ENCODE measurements around the gene CABP4.

CABP4 gene

DNA sequence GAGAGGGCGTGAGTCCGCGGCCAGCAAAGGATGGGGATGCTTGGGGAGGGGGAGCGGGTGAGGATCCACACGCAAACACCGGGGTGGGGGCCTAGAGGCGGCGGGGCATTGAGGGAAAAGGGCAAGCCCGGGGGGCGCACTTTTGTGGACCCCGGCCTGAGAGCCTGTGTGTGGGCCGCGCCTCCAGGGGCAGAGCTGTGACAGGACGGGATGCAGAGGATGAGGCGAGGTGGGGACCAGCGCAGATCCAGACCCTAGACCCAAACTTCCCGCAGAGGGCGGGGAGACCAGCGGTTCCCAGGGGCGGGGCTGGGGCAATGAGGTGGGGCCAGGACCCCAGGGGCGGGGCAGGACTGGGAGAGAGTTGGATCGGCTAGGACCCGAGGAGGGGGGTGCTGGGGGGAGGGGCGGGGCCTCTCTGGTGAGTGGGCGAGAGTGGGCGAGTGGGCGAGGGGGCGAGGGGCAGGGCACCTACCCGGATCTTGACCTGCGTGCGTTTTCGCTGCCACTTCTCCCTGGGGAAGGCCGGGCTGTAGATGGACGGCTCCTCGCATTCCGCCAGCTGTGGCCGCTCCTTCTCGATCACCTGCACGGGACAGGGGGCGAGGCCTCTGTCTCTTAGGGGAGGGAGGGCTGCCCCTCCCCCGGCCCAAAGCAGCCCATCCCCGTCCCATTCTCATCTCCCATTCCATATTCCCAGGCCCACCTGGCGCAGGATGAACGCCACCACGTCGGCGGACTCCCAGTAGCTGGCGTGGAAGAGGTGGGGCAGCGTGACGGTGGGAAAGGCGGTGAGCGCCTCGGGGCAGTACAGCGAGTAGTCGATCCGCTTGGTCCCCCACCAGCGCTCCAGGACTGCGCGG is 39.4 kb downstream of the CABP4 start:
- no peaks in the 10 kb centered on the region for H3K27me3 Mint-ChIP-seq
- H3K4me3 Mint-ChIP-seq = no peak overlapping the region
- ATAC-seq (ENCODE audit: low read depth) (no peak), DNase-seq (ENCODE audit: low spot score in 2 of 2) (no peak)
- H3K9me3 Mint-ChIP-seq = no peaks in the 10 kb centered on the region
- peaks cover 21% of the 10 kb centered on the region for H3K36me3 Mint-ChIP-seq
- no peak overlapping the region for H3K27ac Mint-ChIP-seq
- H3K4me1 Mint-ChIP-seq = peaks cover 8% of the 10 kb centered on the region

DNA sequence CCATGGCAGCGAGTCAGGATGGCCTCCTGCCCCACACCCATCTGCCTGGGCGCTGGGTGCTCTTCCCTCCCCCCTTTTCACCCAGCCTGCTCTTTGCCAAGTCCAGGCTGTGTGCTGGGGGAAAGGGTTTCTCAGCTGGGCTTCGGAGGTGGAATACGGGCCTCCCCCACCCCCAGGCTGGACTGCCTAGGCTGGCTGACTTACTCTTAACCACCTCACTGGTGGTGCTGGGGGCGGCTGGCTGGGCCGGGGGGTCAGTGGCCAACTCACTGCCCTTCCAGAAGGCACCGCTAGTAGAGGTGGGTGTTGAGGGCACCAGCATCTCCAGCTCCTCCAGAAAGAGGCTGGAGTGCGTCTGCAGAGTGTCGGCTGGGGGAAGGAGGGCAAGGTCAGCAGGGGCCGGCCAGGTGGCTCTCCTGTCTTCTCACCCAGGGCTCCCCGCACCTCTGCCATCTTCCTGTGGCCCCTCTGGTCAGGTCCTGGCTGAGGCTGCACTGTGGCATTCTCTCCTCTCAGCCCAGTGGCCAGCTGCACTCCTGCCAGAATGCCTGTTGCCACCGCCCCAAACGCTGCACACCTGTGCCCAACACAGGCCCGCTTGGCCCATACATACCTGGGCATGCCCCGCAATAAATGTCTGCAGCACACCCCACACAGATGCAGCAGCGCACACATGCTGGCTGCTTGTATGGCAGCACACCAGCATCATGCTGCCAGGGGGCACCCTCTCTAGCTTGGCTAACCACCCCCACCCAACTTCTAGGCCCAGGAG is 40.3 kb downstream of the CABP4 start:
- ATAC-seq (ENCODE audit: low read depth) (no peak), DNase-seq (ENCODE audit: low spot score in 2 of 2) (no peak)
- Mint-ChIP-seq H3K27ac (no peak overlapping the region), H3K4me1 (peaks cover 5% of the 10 kb centered on the region), H3K27me3 (no peaks in the 10 kb centered on the region), H3K9me3 (no peaks in the 10 kb centered on the region), H3K4me3 (no peak overlapping the region), H3K36me3 (peaks cover 18% of the 10 kb centered on the region)

DNA sequence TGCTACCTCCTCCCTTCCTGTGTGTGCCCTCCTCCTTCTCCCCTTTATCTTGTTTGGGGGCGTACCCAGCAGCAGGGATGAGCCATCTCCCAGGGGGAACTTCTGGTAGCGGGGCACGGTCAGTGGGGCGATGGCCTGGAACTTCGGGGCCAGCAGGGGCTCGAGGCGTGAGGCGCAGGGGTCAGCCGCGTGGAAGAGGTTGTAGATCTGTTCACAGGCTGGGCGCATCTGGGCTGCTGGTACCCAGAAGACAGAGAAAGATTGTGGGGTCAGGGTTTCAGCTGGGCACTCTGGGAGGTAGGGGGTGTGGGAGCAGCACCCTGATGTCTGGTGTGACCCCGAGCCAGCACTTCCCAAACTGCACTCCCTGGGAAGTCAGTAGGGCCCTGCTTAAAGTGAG is 41.0 kb downstream of the CABP4 start:
- no peak for ATAC-seq (ENCODE audit: low read depth)
- no peaks in the 10 kb centered on the region for H3K9me3 Mint-ChIP-seq
- H3K27me3 Mint-ChIP-seq = no peaks in the 10 kb centered on the region
- H3K4me3 Mint-ChIP-seq = no peak overlapping the region
- H3K27ac Mint-ChIP-seq = no peak overlapping the region
- peaks cover 22% of the 10 kb centered on the region for H3K36me3 Mint-ChIP-seq
- no peak for DNase-seq (ENCODE audit: low spot score in 2 of 2)
- H3K4me1 Mint-ChIP-seq = peaks cover 5% of the 10 kb centered on the region

DNA sequence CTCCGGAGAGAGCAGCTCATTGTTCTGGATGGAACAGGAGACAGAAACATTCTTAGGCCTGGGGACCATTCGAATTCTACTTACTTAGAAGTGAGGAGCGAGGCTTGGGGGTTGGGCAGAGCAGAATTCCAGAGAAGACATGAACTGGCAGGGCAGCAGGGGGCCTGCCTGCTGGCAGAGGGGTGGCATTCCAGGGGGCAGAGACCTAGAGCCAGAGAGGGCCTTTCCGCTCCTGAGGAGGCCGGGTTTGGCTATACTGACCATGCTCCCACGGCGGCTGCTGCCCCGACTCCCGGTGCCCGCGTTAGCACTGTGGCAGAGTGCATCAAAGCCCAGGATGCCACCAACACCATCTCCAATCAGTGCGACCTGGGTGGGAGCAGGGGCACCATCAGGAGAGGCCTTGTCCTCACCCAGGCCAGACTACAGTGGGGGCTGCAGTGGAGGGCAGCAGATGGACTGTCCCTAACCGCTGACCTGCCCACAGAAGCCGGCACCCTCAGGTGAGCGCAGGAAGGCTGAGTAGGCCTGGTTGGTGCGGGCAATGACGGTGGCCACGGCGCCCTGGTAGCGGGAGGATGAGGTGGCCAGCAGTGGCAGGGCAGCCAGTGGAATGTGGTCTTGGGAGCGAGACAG is 42.6 kb downstream of the CABP4 start:
- Mint-ChIP-seq H3K27me3 (no peaks in the 10 kb centered on the region), H3K9me3 (no peaks in the 10 kb centered on the region), H3K27ac (no peak overlapping the region), H3K4me1 (peaks cover 7% of the 10 kb centered on the region), H3K36me3 (peaks cover 23% of the 10 kb centered on the region), H3K4me3 (no peak overlapping the region)
- ATAC-seq (ENCODE audit: low read depth) = no peak
- DNase-seq (ENCODE audit: low spot score in 2 of 2) = no peak

DNA sequence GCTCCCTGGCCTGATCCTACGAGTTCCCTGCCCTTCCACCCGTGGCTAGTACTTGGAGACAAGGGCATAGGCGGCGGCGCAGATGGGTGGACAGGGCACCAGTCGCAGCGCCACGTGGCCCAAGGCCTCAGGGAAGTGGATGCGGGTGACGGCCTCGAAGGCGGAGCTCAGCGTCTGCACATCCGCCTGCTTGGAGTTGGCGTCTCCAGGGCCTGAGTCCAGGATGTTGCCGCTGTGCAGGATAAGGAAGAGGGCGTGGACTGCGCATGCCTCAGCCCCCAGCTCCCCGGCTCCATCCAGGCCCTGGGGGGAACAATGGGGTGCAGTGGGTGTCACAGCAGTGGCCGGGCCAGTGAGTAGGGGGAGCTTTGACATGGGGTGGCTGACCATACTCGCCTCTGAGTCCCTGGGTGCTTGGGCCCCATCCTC is 43.4 kb downstream of the CABP4 start:
- ATAC-seq (ENCODE audit: low read depth) = no peak
- Mint-ChIP-seq H3K27ac (no peak overlapping the region), H3K4me1 (peaks cover 13% of the 10 kb centered on the region), H3K36me3 (peaks cover 26% of the 10 kb centered on the region), H3K9me3 (no peaks in the 10 kb centered on the region), H3K27me3 (no peaks in the 10 kb centered on the region), H3K4me3 (no peak overlapping the region)
- DNase-seq (ENCODE audit: low spot score in 2 of 2) = no peak

DNA sequence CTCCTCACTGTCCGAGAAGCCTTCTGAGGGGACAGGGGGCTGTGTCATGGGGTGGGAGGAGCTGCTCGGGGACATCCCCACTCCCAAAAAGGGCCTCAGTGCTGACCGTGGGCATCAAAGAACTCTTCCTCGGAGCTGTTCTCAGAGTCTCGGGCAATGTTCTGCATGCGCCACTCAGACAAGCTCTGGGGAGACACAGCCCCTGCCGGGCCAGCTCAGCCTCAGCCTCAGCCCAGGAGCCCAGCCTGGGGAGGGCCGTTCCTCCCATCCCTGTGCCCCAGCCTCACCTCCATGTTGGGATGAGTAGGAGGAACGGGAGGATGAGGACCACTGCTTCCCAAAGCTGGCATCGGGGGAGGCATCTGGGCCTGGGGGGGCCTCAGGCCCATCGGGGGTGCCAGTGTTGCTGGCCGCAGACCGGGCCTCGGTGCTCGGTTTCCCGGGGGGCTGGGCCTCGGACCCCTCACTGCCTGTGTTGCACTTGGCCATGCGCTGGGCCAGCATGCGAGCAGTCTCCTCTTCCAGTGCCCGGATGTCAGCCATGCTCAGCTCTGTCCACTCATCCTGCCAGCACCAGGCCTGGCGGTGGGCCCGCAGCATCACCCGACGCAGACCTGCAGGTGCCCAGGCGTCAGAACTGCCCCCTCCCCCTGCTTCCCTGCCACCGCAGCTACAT is 44.8 kb downstream of the CABP4 start:
- Mint-ChIP-seq H3K27me3 (no peaks in the 10 kb centered on the region), H3K36me3 (peaks cover 23% of the 10 kb centered on the region), H3K27ac (no peak overlapping the region), H3K4me1 (peaks cover 18% of the 10 kb centered on the region), H3K9me3 (no peaks in the 10 kb centered on the region), H3K4me3 (no peak overlapping the region)
- ATAC-seq (ENCODE audit: low read depth) (no peak), DNase-seq (ENCODE audit: low spot score in 2 of 2) (no peak)

DNA sequence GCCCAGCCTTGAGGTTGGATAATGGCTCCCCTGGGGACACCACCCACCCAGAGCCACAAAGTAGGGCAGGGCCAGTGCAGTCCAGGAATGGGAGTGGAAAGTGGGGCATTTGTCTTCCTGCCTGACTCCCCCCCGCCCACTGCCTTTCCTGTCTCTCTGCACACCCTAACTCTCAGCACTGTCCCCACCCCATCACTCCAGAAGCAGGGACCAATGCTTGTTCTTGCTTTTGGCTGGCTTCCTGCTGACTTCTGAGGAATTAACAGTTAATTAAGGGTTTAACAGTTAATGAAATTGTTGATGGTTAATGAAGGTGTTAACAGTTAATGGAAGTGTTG is 45.3 kb downstream of the CABP4 start:
- ATAC-seq (ENCODE audit: low read depth) (no peak), DNase-seq (ENCODE audit: low spot score in 2 of 2) (no peak)
- H3K4me3 Mint-ChIP-seq = no peak overlapping the region
- H3K27ac Mint-ChIP-seq = no peak overlapping the region
- no peaks in the 10 kb centered on the region for H3K27me3 Mint-ChIP-seq
- no peaks in the 10 kb centered on the region for H3K9me3 Mint-ChIP-seq
- peaks cover 23% of the 10 kb centered on the region for H3K36me3 Mint-ChIP-seq
- peaks cover 19% of the 10 kb centered on the region for H3K4me1 Mint-ChIP-seq

DNA sequence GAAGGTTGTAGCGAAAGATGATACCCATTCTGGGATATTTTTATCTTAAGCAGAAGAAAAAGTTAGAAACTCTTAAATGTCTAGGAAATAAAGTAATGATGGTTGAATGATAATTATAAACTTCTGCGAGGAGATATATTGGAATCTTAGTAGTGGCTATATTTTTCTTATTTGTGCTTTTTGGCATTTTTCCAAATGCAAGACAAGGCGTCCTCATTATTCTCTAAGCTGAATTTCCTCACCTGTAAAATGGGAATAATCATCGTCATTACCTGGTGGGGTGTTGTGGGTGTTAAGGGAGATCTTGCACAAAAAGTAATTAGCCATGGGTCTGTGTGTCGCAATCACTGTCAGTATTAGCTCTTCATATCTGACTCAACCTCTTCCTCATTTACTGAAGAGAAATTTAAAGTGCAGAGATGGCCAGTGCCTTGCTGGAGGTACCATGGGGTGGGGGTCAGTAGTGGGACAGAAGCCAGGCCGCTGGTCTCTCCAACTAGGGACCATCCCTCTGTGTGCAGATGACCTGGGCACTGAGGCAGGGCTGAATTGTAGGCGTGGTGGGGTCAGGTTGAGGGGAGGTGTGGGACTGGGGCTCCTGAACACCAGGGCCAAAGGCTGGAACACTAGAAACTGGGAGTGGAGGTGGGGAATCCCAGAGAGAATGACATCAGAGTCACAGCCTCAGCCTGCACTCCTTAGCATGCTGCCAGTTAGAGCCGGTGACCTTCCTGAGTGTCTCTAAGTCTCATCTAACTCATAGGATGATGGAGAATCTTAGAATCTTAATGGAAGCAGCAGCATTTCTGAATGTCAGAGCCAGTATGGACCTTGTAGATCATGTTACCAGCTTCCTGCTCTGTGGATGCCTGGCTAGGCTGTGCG is 45.9 kb downstream of the CABP4 start:
- Mint-ChIP-seq H3K4me1 (peaks cover 23% of the 10 kb centered on the region), H3K36me3 (peaks cover 18% of the 10 kb centered on the region), H3K9me3 (no peaks in the 10 kb centered on the region), H3K27ac (no peak overlapping the region), H3K27me3 (no peaks in the 10 kb centered on the region), H3K4me3 (no peak overlapping the region)
- ATAC-seq (ENCODE audit: low read depth) (no peak), DNase-seq (ENCODE audit: low spot score in 2 of 2) (no peak)

DNA sequence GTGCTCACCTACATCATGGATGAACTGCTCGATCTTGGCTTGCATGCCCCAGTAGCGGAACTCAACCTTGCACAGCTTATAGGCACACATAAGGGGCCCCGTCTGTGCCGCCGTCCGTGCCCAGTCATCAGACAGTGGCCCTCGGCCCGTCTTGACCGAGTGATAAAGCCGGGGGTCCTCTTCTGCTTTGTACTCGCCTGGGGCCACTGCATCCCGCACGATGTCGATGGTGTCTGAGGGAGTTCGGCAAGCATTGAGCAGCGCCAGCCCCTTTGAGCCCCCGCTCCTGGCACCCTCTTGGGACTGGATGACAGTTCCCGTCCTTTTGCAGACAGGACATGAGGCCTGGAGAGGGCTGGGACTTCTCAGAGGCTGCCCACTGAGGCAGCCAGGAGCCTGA is 46.7 kb downstream of the CABP4 start:
- H3K4me1 Mint-ChIP-seq = peaks cover 28% of the 10 kb centered on the region
- no peak overlapping the region for H3K4me3 Mint-ChIP-seq
- DNase-seq (ENCODE audit: low spot score in 2 of 2) (no peak), ATAC-seq (ENCODE audit: low read depth) (no peak)
- peaks cover 17% of the 10 kb centered on the region for H3K36me3 Mint-ChIP-seq
- no peaks in the 10 kb centered on the region for H3K9me3 Mint-ChIP-seq
- no peaks in the 10 kb centered on the region for H3K27me3 Mint-ChIP-seq
- no peak overlapping the region for H3K27ac Mint-ChIP-seq

DNA sequence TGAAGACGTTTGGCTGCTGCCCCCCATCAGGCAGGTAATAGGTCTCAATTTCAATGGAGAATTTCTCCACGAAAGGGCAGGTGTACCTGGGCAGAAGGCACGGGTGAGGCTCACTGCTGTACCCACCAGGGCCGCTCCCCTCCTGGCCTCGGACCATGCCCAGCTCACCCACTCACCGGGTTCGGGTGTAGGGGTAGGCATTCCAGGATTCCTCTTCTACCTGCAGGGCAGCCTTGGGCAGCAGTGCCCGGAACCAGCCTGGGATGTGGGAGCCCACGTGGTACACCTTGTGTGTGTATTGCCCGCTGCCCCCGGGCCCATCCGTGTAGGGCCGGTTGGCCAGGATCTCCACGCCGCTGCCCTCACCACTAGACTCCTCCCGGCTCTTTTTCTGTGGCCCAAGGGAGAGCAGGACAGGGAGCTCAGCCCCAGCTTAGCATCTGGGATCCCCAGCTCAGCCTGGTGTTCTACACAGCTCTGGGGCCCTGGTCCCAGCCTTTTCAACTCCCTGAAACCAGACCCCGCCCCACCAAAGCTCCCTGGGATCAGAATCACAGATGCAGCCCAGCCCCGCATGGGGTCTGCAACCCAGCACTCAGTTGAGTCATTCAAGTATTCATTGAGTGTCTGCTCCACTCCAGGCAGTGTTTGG is 47.3 kb downstream of the CABP4 start:
- no peaks in the 10 kb centered on the region for H3K27me3 Mint-ChIP-seq
- peaks cover 17% of the 10 kb centered on the region for H3K36me3 Mint-ChIP-seq
- peak overlapping the region; percentile 43 for H3K27ac Mint-ChIP-seq
- peak overlapping the region; percentile 74 for H3K4me3 Mint-ChIP-seq
- H3K9me3 Mint-ChIP-seq = no peaks in the 10 kb centered on the region
- ATAC-seq (ENCODE audit: low read depth) (no peak), DNase-seq (ENCODE audit: low spot score in 2 of 2) (no peak)
- H3K4me1 Mint-ChIP-seq = peaks cover 28% of the 10 kb centered on the region

DNA sequence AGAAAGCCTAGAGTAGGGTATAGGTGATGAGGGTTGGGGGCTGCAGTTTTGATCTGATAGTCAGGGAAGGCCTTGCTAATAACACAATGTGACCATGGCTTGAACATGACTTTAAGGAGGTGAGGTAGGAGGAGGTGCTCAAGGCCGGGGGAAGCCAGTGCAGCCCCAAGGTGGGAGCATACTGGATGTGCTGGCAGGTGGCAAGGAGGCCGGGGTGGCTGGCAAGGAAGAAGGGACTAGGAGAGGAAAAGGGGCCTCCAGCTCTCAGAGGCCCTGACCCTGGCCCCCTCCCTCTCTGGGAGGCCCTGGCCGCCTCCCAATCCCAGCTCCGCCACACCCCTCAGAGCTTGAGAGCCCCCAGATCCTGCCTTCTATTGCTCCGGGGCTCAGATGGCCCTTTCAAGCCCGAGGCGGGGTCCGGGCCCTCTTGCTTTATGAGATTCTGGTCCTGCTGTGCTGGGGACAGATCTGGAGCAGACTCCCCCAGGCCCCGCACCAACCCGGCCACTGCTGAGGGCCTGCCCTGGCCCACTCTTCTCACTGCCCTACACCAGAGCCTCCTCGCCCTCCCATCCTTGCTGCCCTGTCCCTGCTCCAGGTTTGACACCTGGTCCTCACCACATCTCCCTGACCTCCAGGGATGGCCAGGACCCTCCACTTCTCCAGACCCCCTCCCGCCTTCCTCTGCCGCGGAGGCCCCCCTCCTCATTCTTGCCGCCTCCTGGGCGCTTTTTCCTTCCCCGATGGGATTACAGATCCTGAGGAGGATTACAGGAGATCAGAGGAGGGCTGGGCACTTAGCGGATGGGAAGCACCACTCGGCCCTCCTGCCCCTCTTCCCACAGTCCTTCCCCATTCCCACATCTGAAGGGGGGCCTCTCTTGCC is 48.2 kb downstream of the CABP4 start:
- H3K4me3 Mint-ChIP-seq = peak overlapping the region; percentile 74
- no peaks in the 10 kb centered on the region for H3K27me3 Mint-ChIP-seq

More for the DNA sequence above, 48.2 kb downstream of the CABP4 start:
- H3K27ac Mint-ChIP-seq = peak overlapping the region; percentile 43
- peaks cover 28% of the 10 kb centered on the region for H3K4me1 Mint-ChIP-seq
- no peaks in the 10 kb centered on the region for H3K9me3 Mint-ChIP-seq
- DNase-seq (ENCODE audit: low spot score in 2 of 2) (no peak), ATAC-seq (ENCODE audit: low read depth) (no peak)
- H3K36me3 Mint-ChIP-seq = peaks cover 15% of the 10 kb centered on the region
